Dendritic cell treated with granulocyte-macrophage colony-stimulating factor and Interleukin-4, amounts not matched to agents 40 ng/mL and 50 ng/mL, for 4 days (primary cell): ENCODE measurements around the gene COIL.
"Not testable (repeated sequence)": the region's sequence is repeated elsewhere in the genome, so short reads cannot be mapped to it uniquely, and the experiment has no call there.

Source experiments
- H3K27ac Mint-ChIP-seq: one replicate; pipeline ENCODE4 v1.8.0; 2022; ENCODE audit warnings: mild to moderate bottlenecking, mixed read lengths
- H3K27me3 Mint-ChIP-seq: one replicate; pipeline ENCODE4 v1.8.0; 2022; ENCODE audit warnings: mild to moderate bottlenecking, mixed read lengths
- H3K36me3 Mint-ChIP-seq: one replicate; pipeline ENCODE4 v1.8.0; 2022; ENCODE audit warnings: low read depth, mixed read lengths
- H3K4me1 Mint-ChIP-seq: one replicate; pipeline ENCODE4 v1.8.0; 2022; ENCODE audit warnings: low read depth, mixed read lengths
- H3K4me3 Mint-ChIP-seq: one replicate; pipeline ENCODE4 v1.8.0; 2022; ENCODE audit warnings: mild to moderate bottlenecking, moderate library complexity, mixed read lengths
- H3K9me3 Mint-ChIP-seq: one replicate; pipeline ENCODE4 v1.8.0; 2022; ENCODE audit warnings: mixed read lengths
- intact Hi-C: fragments of 100-400 bp; cut with micrococcal nuclease; formaldehyde crosslinking; loops from one replicate; pipeline ENCODE4 v1.15.0; 2022

The COIL gene

DNA sequence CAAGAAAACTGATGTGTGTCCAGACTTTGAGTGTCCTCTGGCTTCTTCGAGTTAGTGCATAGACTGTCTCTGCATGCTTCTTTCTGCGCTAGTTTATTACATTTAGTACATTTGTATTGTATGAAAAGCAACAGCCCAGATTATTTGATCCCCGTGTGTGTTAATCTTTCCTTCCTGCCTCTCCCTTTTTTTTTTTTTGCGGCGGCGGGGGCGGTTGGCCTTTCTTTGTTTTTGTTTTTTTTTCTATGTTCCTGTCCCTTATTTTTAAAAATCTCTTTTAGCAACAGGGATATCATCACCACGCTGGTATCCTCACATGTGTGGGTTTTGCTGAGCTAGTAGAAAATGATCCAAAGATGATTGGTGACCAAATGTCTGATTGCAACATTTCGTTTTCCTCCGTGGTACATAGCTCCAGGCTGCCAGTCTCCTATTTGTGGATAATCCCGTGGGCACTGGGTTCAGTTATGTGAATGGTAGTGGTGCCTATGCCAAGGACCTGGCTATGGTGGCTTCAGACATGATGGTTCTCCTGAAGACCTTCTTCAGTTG is 26.5 kb upstream of the COIL start:
- H3K27ac Mint-ChIP-seq = no peak overlapping the region
- no peak overlapping the region for H3K4me3 Mint-ChIP-seq
- H3K4me1 Mint-ChIP-seq = peaks cover 48% of the 10 kb centered on the region
- H3K9me3 Mint-ChIP-seq = no peaks in the 10 kb centered on the region
- intact Hi-C loops = no loop called here
- H3K36me3 Mint-ChIP-seq = peaks cover 86% of the 10 kb centered on the region
- H3K27me3 Mint-ChIP-seq = no peaks in the 10 kb centered on the region

DNA sequence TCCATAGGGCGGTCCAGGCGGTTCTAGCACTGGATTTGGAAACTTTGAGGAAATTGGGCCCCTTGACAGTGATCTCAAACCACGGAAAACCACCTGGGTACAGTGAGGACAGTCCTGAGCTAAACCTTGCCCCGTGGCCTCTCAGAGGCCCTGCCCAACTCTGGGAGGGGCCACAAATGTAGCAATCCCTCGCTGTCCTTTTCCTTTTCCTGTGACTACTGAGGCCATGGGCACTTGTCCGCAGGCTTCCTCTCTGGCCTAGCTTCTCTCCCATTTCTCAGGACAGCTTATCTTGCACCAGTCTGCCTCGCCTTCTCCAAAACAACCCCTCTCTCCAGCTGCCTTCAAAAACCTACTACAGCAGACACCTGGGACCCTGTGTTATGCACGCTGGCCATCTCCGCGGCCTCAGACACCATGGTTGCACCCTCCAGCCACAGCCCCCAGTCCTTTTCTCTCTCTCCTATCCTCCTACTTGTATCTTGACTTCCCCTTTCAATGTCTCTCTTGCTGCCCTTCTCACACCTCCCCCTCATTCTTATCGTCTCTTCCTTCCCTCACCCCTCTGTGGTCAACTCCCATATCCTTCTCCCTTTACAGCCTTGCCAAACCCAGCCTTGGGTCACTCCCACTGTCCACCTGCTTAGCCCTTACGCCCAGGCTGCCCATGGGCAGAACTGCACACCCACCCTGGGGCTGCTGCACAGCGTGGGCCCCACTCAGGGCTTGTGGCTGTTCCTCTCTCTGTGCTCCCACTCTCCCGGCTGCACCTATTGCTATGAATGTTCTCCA is 24.7 kb upstream of the COIL start:
- Mint-ChIP-seq H3K9me3 (no peaks in the 10 kb centered on the region), H3K36me3 (peaks cover 87% of the 10 kb centered on the region), H3K4me1 (peaks cover 63% of the 10 kb centered on the region), H3K27ac (peak overlapping the region; percentile 76), H3K27me3 (no peaks in the 10 kb centered on the region), H3K4me3 (peak overlapping the region; percentile 53)
- intact Hi-C loops = no loop called here

DNA sequence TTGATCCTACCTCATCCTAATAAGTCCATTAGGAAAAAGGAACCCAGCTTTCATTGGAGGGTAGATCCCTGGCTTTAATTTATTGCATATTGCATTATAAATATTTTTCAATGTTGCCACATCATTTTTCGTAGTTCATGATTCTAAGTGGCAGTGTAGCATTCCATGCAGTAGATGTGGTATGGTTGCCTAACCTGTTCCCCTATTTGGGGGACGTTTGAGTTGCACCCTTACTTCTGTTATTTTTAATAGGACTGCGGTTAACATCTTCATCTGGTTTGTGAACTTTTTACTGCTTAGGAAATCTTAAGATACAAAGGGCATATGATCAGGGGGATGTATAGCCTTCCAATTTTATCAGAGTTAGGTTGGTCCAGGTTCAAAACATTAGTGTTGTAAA is 22.5 kb upstream of the COIL start:
- Mint-ChIP-seq H3K4me3 (no peak overlapping the region), H3K27ac (no peak overlapping the region), H3K9me3 (no peaks in the 10 kb centered on the region), H3K4me1 (peaks cover 79% of the 10 kb centered on the region), H3K27me3 (no peaks in the 10 kb centered on the region), H3K36me3 (peaks cover 75% of the 10 kb centered on the region)
- intact Hi-C loops = no loop called here

DNA sequence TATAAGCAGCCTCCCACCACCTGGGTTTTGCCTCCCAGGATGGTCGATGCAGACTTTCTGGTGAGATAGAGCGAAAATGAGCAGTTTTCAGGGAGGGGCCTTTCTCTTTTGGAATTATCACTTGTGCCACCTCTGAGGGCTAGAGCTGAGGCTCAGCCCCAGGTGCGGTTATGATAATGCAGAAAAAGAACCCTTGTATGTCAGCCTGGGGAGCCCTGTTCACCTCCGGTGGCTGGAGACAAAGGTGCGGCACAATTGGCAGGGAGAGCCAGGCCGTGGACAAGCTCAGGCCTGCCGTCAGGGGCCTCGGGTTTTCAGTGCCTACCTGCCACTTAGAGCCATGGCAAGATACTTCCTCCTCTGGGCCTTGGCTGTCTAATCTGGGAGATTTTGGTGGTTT is 21.5 kb upstream of the COIL start:
- intact Hi-C loops = no loop called here
- no peaks in the 10 kb centered on the region for H3K9me3 Mint-ChIP-seq
- no peak overlapping the region for H3K4me3 Mint-ChIP-seq
- H3K27me3 Mint-ChIP-seq = no peaks in the 10 kb centered on the region
- H3K27ac Mint-ChIP-seq = no peak overlapping the region
- peaks cover 76% of the 10 kb centered on the region for H3K4me1 Mint-ChIP-seq
- peaks cover 74% of the 10 kb centered on the region for H3K36me3 Mint-ChIP-seq

DNA sequence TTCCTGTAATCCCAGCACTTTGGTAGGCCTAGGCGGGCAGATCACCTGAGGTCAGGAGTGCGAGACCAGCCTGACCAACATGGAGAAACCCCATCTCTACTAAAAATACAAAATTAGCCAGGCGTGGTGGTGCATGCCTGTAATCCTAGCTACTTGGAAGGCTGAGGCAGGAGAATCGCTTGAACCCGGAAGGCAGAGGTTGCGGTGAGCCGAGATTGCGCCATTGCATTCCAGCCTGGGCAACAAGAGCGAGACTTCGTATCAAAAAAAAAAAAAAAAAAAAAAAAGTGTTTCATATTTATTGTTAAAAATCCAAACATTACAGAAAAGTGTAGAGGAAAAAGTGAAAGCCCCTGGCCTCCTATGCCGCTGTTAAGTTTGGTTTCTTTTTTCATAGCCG is 19.7 kb upstream of the COIL start:
- intact Hi-C loops, H3K9me3 Mint-ChIP-seq, H3K27me3 Mint-ChIP-seq, H3K4me3 Mint-ChIP-seq: not testable (repeated sequence)
- Mint-ChIP-seq H3K36me3 (peaks cover 57% of the 10 kb centered on the region), H3K27ac (peak overlapping the region; percentile 14), H3K4me1 (peaks cover 60% of the 10 kb centered on the region)

DNA sequence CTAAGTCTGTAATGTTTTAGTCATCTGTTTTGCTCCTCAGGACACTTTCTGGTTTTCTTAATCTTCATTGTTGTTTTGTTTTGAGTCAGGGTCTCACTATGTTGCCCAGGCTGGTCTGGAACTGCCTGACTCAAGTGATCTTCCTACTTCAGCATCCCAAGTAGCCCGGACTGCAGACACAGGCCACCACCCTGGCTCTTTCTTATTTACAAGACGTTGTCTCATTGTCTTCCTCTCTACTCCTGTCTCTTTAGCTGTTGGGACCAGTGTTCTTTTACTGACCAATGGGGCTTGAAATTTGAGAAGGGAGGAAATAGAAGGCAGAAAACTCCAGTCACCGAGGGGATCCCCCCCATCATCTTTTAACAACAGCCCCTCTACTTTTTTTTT is 18.2 kb upstream of the COIL start:
- Mint-ChIP-seq H3K36me3 (peaks cover 43% of the 10 kb centered on the region), H3K4me1 (peaks cover 46% of the 10 kb centered on the region), H3K9me3 (no peaks in the 10 kb centered on the region), H3K4me3 (peak overlapping the region; percentile 61), H3K27ac (peak overlapping the region; percentile 87), H3K27me3 (no peaks in the 10 kb centered on the region)
- intact Hi-C loops = loop anchor here (10.0 kb wide), 1 partner anchor 106 kb away; the partner anchor contains the start of gene AKAP1

DNA sequence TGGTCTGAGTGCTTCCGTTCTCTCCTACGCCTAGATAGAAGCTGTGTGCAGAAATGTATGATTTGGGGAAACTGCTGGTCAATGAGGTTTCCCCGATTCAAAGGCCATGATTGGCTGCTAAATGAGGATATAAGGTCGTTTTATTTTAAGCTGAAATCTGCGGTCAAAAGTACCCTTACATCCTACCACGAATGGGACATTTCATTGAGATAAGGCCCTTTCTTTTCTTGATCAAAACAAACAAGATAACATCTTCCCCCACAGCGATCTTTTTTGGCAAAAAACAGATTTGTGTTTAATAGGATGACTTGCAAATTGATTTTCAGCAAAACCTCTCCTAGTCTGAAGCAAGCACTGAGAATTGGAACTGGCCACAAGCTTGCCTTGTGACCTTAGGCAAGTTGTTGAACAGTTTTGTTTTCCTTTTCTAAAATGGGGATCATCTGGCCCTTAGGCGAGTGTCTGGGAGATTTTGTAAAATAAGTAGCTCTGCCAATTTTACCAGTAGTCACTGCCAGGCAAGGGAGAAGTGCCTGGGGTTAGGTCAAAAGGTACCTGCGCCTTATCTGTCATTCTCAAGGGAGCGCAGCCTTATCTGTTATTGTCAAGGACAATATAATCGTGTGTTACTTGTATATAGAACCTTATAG is 17.7 kb upstream of the COIL start:
- H3K36me3 Mint-ChIP-seq = peaks cover 38% of the 10 kb centered on the region
- H3K27ac Mint-ChIP-seq = peak overlapping the region; percentile 87
- intact Hi-C loops = loop anchor here (10.0 kb wide), 1 partner anchor 106 kb away; the partner anchor contains the start of gene AKAP1
- H3K4me3 Mint-ChIP-seq = peak overlapping the region; percentile 96
- no peaks in the 10 kb centered on the region for H3K9me3 Mint-ChIP-seq
- H3K4me1 Mint-ChIP-seq = peaks cover 41% of the 10 kb centered on the region
- no peaks in the 10 kb centered on the region for H3K27me3 Mint-ChIP-seq

DNA sequence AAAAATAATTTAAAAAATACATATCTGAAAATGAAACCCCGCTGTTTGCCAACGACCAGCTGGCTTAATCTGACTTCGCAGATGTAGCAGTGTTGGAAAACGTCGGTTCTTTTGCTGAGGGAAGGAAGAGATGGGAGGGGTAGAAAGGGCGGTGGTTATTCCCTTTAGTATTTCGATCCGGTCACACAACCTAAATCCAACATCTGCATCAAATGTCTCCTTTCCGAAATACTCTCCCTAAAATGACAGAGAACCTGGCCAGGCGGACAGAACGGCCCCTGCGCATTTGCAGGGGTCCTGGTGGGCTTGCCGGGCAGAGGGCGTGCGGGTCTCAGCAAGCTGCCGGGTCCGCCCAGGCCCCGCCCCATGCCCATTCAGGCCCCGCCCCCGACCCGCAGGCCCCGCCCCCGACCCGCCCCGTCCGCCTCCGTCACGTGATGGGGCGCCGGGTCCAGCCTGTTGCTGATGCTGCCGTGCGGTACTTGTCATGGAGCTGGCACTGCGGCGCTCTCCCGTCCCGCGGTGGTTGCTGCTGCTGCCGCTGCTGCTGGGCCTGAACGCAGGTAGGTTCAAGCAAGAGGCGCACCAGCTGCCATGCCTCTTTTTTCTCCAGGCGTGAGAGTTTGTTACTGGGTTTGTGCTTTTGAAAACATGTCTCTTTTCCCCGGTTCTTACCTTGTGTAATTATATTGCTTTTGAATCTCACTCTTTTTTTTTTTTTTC is 17.0 kb upstream of the COIL start, which contains the start of gene SCPEP1:
Gene SCPEP1, plus strand, starts transcription at position 459 of the 723 bp plus-strand sequence. Its CDS starts 29 bp downstream, at position 488.
- Mint-ChIP-seq H3K4me1 (peaks cover 36% of the 10 kb centered on the region), H3K9me3 (no peaks in the 10 kb centered on the region), H3K4me3 (peak within 1 kb of the TSS; percentile 96), H3K36me3 (peaks cover 37% of the 10 kb centered on the region), H3K27me3 (no peaks in the 10 kb centered on the region), H3K27ac (peak within 1 kb of the TSS; percentile 87)
- intact Hi-C loops = loop anchor here (10.0 kb wide), 1 partner anchor 107 kb away; the partner anchor contains the start of gene AKAP1

DNA sequence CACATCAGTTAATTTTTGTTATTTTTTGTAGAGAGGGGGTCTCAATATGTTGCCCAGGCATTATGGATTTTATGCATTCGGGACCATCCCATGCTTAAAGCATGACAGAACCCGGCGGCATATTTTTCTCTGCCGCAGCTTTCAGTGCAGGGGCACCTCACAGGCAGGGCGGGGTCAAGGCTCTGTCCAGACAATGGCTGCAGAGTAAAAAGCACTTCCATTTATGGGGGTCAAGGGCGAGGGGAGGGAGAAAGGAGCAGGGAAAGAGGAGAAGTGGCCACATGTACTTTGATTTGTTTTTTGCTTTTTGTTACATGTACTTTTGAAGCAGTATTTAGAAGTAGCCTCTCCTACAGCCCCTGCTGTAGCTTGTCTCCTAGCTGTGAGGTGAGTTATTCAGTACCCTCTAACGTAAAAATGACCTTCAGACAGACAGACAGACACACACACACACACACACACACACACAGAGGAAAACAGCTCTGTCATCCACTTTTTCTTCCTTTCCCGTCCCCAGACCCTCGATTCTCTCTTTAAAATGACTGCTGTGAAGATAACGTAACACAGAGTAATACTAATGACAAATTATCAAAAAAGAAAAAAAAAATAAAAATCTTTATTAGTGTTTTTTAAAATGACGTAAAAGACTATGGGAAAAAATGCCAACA is 16.2 kb upstream of the COIL start:
- Mint-ChIP-seq H3K27me3 (no peaks in the 10 kb centered on the region), H3K4me1 (peaks cover 28% of the 10 kb centered on the region), H3K27ac (peak overlapping the region; percentile 87), H3K36me3 (peaks cover 30% of the 10 kb centered on the region), H3K4me3 (peak overlapping the region; percentile 20), H3K9me3 (no peaks in the 10 kb centered on the region)
- intact Hi-C loops = loop anchor here (10.0 kb wide), 1 partner anchor 108 kb away; the partner anchor contains the start of gene AKAP1

DNA sequence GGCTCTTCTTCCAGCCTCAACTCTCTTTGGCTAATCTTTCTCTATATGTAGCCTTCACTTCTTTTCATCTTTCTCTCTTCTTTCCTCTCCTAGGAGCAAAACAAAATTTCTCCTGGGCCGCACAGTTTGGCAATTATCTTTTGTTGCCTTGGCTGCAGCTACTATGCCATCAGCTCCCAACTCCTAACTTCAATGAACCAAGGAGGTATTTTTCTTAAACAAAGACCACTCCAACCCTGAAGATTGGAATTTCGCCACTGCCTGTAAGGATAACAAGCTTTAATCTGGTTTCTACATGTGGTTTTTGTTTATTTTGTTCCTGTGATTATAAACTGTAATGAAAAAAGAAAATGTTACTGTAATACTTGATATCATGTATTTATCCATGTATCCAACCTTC is 14.8 kb upstream of the COIL start:
- Mint-ChIP-seq H3K4me1 (peaks cover 17% of the 10 kb centered on the region), H3K27ac (no peak overlapping the region), H3K4me3 (no peak overlapping the region), H3K27me3 (no peaks in the 10 kb centered on the region), H3K9me3 (no peaks in the 10 kb centered on the region), H3K36me3 (peaks cover 16% of the 10 kb centered on the region)
- intact Hi-C loops = loop anchor here (10.0 kb wide), 1 partner anchor 109 kb away; the partner anchor contains the start of gene AKAP1

DNA sequence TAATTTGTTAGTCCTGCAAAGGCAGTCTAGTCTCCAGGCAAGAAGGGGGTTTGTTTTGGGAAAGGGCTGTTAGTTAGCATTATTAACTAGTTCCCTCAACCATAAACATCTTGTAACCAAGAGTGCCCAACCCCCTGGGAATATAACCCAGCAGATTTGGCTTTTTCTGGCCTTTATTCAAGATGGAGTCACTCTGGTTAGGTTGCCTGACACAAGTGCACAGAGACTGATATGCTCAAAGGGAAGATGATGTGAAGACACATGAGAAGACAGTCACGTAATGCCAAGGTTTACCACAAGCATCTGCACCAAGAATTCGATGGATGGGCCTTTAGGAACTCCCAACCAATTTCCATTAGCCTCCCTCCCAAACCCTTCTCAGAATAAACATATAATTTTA is 13.2 kb upstream of the COIL start:
- Mint-ChIP-seq H3K36me3 (peaks cover 11% of the 10 kb centered on the region), H3K27ac (no peak overlapping the region), H3K27me3 (no peaks in the 10 kb centered on the region), H3K9me3 (no peaks in the 10 kb centered on the region), H3K4me3 (no peak overlapping the region), H3K4me1 (peaks cover 8% of the 10 kb centered on the region)
- intact Hi-C loops = loop anchor here (10.0 kb wide), 1 partner anchor 111 kb away; the partner anchor contains the start of gene AKAP1

DNA sequence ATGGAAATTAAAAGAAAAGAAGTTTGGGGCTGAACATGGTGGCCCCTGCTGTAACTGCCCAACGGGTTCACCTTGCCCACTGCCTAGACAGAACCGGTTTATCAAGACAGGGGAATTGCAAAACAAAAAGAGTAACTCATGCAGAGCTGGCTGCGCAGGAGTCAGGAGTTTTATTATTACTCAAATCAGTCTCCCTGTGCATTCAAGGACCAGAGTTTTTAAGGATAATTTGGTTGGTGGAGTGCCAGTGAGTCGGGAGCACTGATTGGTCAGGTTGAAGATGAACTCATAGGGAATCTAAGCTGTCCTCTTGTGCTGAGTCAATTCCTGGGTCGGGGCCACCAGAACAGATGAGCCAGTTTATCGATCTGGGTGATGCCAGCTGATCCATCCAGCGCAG is 12.7 kb upstream of the COIL start:
- Mint-ChIP-seq H3K9me3 (no peaks in the 10 kb centered on the region), H3K36me3 (peaks cover 10% of the 10 kb centered on the region), H3K27ac (no peak overlapping the region), H3K4me1 (peaks cover 3% of the 10 kb centered on the region), H3K4me3 (no peak overlapping the region), H3K27me3 (no peaks in the 10 kb centered on the region)
- intact Hi-C loops = loop anchor here (10.0 kb wide), 1 partner anchor 111 kb away; the partner anchor contains the start of gene AKAP1

DNA sequence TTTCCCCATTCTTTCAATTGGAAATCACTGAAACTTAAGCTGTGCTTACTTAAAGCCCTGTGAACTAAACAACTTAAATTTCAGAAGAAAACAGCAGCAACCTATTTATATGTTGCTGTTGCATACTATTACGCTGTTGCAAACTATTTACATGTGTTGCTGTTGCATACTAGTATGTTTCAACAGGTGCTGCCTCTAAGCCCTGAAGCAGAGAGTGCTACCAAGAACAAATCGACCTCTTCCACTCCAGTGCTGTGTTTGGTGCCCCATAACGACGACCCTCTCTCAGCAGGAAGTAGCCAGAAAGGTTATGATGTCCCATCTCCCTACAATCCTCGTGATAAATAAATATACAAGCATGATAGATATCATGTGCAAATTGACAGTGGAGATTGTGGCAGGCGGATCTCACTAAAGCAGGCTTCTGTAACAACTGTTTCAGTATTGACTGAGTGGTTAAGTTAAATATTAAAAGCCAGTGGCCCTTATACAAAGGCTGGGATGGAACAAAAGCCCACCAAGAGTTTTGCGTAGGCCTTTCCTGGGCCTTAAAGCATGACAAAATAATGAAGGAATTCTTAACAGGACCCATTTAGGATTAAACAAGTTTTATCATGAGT is 11.4 kb upstream of the COIL start:
- intact Hi-C loops = loop anchor here (10.0 kb wide), 1 partner anchor 113 kb away; the partner anchor contains the start of gene AKAP1
- Mint-ChIP-seq H3K9me3 (no peaks in the 10 kb centered on the region), H3K27me3 (no peaks in the 10 kb centered on the region), H3K27ac (no peak overlapping the region), H3K4me3 (no peak overlapping the region), H3K4me1 (no peaks in the 10 kb centered on the region), H3K36me3 (no peaks in the 10 kb centered on the region)
